SK-N-SH (cell line): ENCODE results near the gene RAD51B. TPM values are rescaled to one million over a fixed set of nuclear protein-coding genes. Genes with fewer than 3 reads are reported as not detected.

ENCODE experiments used
- CTCF ChIA-PET: fragments of 300-600, 350-600 bp; formaldehyde crosslinking; extraction: SDS; loops from one replicate; lab custom pipeline; 2021; lab: Yijun Ruan, JAX
- POLR2A ChIA-PET: fragments of 350-600 bp; sonication (Branson Sonifier 250); formaldehyde crosslinking; extraction: SDS; loops from one replicate; lab custom pipeline; 2020; ENCODE audit warnings: antibody characterized with exemption, inconsistent platforms; lab: Yijun Ruan, JAX
- DNase-seq: peaks from one replicate; pipeline ENCODE4 v3.0.0; 2012
- H2AFZ ChIP-seq: fragments of 200-600 bp; sonication (generic); 2 replicates; pipeline ENCODE4 v1.8.1; 2016; ENCODE audit warnings: antibody characterized with exemption, mild to moderate bottlenecking, low read depth
- H3F3A ChIP-seq: fragments of 200-600 bp; sonication (generic); replicated peaks from 2 replicates; pipeline ENCODE3; 2016; ENCODE audit warnings: antibody characterized with exemption, mild to moderate bottlenecking; ENCODE audit not compliant: insufficient read depth
- H3K27ac ChIP-seq, 2 experiments: fragments of 200-500 bp in 1 of 2; fragments of 200-600 bp in 1 of 2; sonication (Bioruptor generic) in 1 of 2; sonication (generic), shearing (Covaris generic) in 1 of 2; 2 replicates each; pipeline versions ENCODE4 v1.5.1 to v1.6.1; 2014 to 2016; ENCODE audit warnings: low read depth in 2 of 2, inconsistent platforms in 1 of 2, low read length in 1 of 2, mild to moderate bottlenecking in 1 of 2, mixed read lengths in 1 of 2
- H3K27me3 ChIP-seq: fragments of 200-600 bp; sonication (generic), shearing (Covaris generic); 2 replicates; pipeline ENCODE4 v1.6.1; 2016; ENCODE audit warnings: mixed run types; ENCODE audit not compliant: insufficient read depth
- H3K36me3 ChIP-seq, 2 experiments: fragments of 200-500 bp in 1 of 2; fragments of 200-600 bp in 1 of 2; sonication (Bioruptor generic) in 1 of 2; sonication (generic) in 1 of 2; replicated peaks in 1 of 2; 2 replicates each; pipeline versions ENCODE3 to v1.5.1; 2014 to 2016; ENCODE audit warnings: low read length in 1 of 2, mild to moderate bottlenecking in 1 of 2; ENCODE audit not compliant: insufficient read depth in 2 of 2, control insufficient read depth in 1 of 2
- H3K4me1 ChIP-seq, 2 experiments: fragments of 200-500 bp in 1 of 2; fragments of 200-600 bp in 1 of 2; sonication (Bioruptor generic) in 1 of 2; sonication (generic), shearing (Covaris generic) in 1 of 2; 2 replicates each; pipeline versions ENCODE4 v1.5.1 to v1.6.1; 2014 to 2016; ENCODE audit warnings: low read depth in 1 of 2, low read length in 1 of 2, mixed run types in 1 of 2; ENCODE audit not compliant: insufficient read depth in 2 of 2, control insufficient read depth in 1 of 2
- H3K4me2 ChIP-seq: fragments of 200-600 bp; sonication (generic), shearing (Covaris generic); 2 replicates; pipeline ENCODE4 v1.6.1; 2017; ENCODE audit warnings: mixed run types
- H3K4me3 ChIP-seq, 2 experiments: fragments of 200-500 bp in 1 of 2; fragments of 200-600 bp in 1 of 2; sonication (Bioruptor generic) in 1 of 2; sonication (generic), shearing (Covaris generic) in 1 of 2; 2 replicates each; pipeline versions ENCODE4 v1.5.1 to v1.8.1; 2014 to 2016; ENCODE audit warnings: low read depth in 2 of 2, inconsistent platforms in 1 of 2, low read length in 1 of 2, mild to moderate bottlenecking in 1 of 2, mixed read lengths in 1 of 2, moderate library complexity in 1 of 2
- H3K79me2 ChIP-seq: fragments of 200-600 bp; sonication (generic); 2 replicates; pipeline ENCODE4 v1.8.1; 2017; ENCODE audit warnings: mild to moderate bottlenecking; ENCODE audit not compliant: insufficient read depth
- H3K9ac ChIP-seq: fragments of 200-600 bp; sonication (generic); 2 replicates; pipeline ENCODE4 v1.6.1; 2017; ENCODE audit warnings: mixed run types
- H3K9me2 ChIP-seq: fragments of 200-600 bp; sonication (generic); 2 replicates; pipeline ENCODE4 v1.6.1; 2017; ENCODE audit warnings: mixed run types
- H3K9me3 ChIP-seq: fragments of 200-600 bp; sonication (generic); 2 replicates; pipeline ENCODE4 v1.6.1; 2017; ENCODE audit warnings: mixed run types, mild to moderate bottlenecking, moderate library complexity
- H4K20me1 ChIP-seq: fragments of 200-600 bp; sonication (generic); 2 replicates; pipeline ENCODE4 v1.6.1; 2017; ENCODE audit warnings: mild to moderate bottlenecking, mixed run types; ENCODE audit not compliant: insufficient read depth
- CHD2 ChIP-seq: fragments of 150-350 bp; IDR thresholded peaks from 2 replicates; pipeline ENCODE4 v1.6.1; 2018; ENCODE audit warnings: low read length; ENCODE audit not compliant: partially characterized antibody
- EP300 ChIP-seq, 2 experiments: IDR thresholded peaks; 2 replicates each; pipeline versions ENCODE4 v1.4.0 to v1.6.1; 2012; ENCODE audit warnings: borderline replicate concordance in 1 of 2, low read depth in 1 of 2, low read length in 1 of 2
- FOSL2 ChIP-seq: IDR thresholded peaks from 2 replicates; pipeline ENCODE4 v1.4.0; 2012; ENCODE audit warnings: low read depth, mild to moderate bottlenecking, moderate library complexity, borderline replicate concordance
- FOXM1 ChIP-seq: IDR thresholded peaks from 2 replicates; pipeline ENCODE4 v1.4.0; 2012; ENCODE audit warnings: low read depth, mild to moderate bottlenecking
- JUND ChIP-seq: IDR thresholded peaks from 2 replicates; pipeline ENCODE4 v1.4.0; 2012
- MXI1 ChIP-seq: IDR thresholded peaks from 2 replicates; pipeline ENCODE4 v1.6.1; 2012; ENCODE audit warnings: mild to moderate bottlenecking, low read depth, low read length, improper control_type of control experiment
- POLR2AphosphoS5 ChIP-seq: IDR thresholded peaks from 2 replicates; pipeline ENCODE4 v1.6.1; 2012; ENCODE audit warnings: low read depth, low read length
- RAD21 ChIP-seq: IDR thresholded peaks from 2 replicates; pipeline ENCODE4 v1.6.1; 2012; ENCODE audit warnings: mild to moderate bottlenecking, low read length
- RCOR1 ChIP-seq: fragments of 150-350 bp; IDR thresholded peaks from 2 replicates; pipeline ENCODE4 v1.6.1; 2017; ENCODE audit warnings: antibody characterized with exemption, low read length
- RFX5 ChIP-seq: IDR thresholded peaks from 2 replicates; pipeline ENCODE4 v1.6.1; 2012; ENCODE audit warnings: mild to moderate bottlenecking, improper control_type of control experiment, low read length
- SIN3A ChIP-seq: IDR thresholded peaks from 2 replicates; pipeline ENCODE4 v1.6.1; 2012; ENCODE audit warnings: low read depth, mild to moderate bottlenecking, low read length, moderate library complexity, borderline replicate concordance
- TAF1 ChIP-seq: IDR thresholded peaks from 2 replicates; pipeline ENCODE4 v1.6.1; 2012; ENCODE audit warnings: low read depth, mild to moderate bottlenecking, low read length, moderate library complexity, borderline replicate concordance
- TCF12 ChIP-seq: IDR thresholded peaks from 2 replicates; pipeline ENCODE4 v1.4.0; 2012
- YY1 ChIP-seq: IDR thresholded peaks from 2 replicates; pipeline ENCODE4 v1.4.0; 2012; ENCODE audit warnings: low read depth, mild to moderate bottlenecking
- WGBS: methylation state at CpG from one replicate; pipeline ENCODE4 v1.1.6; 2017; ENCODE audit warnings: low lambda C conversion rate; 5-methylcytosine and 5-hydroxymethylcytosine counted together
- polyA plus RNA-seq, 3 experiments: library from polyadenylated mRNA; depleted of rRNA; stranded (reverse); fragments of >200 nt; gene quantifications; 2 replicates each; pipeline ENCODE4 v1.2.3, GENCODE V29; 2012
- TF ChIP-seq, protein P1 (sequence below): IDR thresholded peaks from 2 replicates; pipeline ENCODE4 v1.4.0; 2012; ENCODE audit warnings: low read depth
- TF ChIP-seq, protein P2 (sequence below): IDR thresholded peaks from 2 replicates; pipeline ENCODE4; 2012
- TF ChIP-seq, protein P3 (sequence below): IDR thresholded peaks from 2 replicates; pipeline ENCODE4 v1.4.0; 2012; ENCODE audit warnings: low read depth, borderline replicate concordance
- TF ChIP-seq, protein P4 (sequence below): fragments of 150-350 bp; IDR thresholded peaks from 2 replicates; pipeline ENCODE4 v1.6.1; 2017; ENCODE audit warnings: antibody characterized with exemption, low read length, low read depth, borderline replicate concordance

Gene RAD51B
- polyA plus RNA-seq, 1 of the 3 experiments (the other 2 are of a cell fraction), result 6.0 TPM

DNA sequence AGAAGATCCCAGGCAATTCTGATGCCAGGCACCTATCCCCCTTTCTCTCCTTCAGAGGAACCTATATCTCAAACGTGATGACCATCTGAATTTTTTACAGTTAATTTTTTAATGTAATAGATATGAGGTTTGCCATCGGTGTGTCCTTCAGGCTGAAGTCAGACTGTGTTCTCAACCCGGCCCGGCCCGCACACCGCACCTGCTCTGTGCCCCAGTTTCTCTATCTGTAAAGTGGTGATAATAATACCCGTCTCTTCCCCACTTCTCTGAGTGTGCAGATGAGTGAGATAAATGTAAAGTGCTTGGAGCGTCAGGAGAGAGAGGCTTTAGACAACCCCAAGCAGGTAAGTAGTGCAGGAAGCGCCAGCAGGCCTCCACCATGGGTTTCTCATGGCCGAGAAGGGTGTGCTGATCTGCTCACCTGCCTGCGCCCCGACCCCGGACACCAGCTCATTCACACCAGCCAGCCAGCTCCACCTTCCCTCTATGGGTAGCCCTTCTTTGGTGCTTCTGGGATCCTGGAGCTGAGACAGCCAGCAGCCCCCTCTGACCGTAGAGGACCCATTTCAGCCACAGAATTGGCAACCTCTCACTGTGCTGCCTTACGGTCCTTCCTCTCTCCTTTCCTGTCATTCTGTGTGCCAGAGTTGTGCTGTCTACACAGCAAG is 893.3 kb downstream of the RAD51B start:
- Histone ChIP-seq H3K9me3 (no peaks in the 10 kb centered on the region), H3K4me3 (no peak overlapping the region), H4K20me1 (no peaks in the 10 kb centered on the region), H3K4me2 (no peak overlapping the region), H2AFZ (no peak overlapping the region), H3K27ac (no peak overlapping the region), H3K27me3 (no peaks in the 10 kb centered on the region), H3K9me2 (no peaks in the 10 kb centered on the region), H3K79me2 (no peaks in the 10 kb centered on the region), H3K4me1 (no peaks in the 10 kb centered on the region), H3K36me3 (no peaks in the 10 kb centered on the region), H3K9ac (no peak overlapping the region), H3F3A (no peaks in the 10 kb centered on the region)
- no peak for TF ChIP-seq FOSL2
- TF ChIP-seq MXI1, result no peak
- TF ChIP-seq, protein P1, sequence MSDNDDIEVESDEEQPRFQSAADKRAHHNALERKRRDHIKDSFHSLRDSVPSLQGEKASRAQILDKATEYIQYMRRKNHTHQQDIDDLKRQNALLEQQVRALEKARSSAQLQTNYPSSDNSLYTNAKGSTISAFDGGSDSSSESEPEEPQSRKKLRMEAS, result no peak
- no peak for TF ChIP-seq RCOR1
- no peak for TF ChIP-seq FOXM1
- TF ChIP-seq EP300 (IDR thresholded peaks at IDR 0.05; ENCODE audit: borderline replicate concordance in 1 of 2, low read depth in 1 of 2, low read length in 1 of 2), result no peak
- TF ChIP-seq YY1, result no peak
- TF ChIP-seq SIN3A, result no peak
- no peak for TF ChIP-seq TAF1
- TF ChIP-seq POLR2AphosphoS5, result no peak
- TF ChIP-seq RAD21, result no peak
- TF ChIP-seq, protein P2, sequence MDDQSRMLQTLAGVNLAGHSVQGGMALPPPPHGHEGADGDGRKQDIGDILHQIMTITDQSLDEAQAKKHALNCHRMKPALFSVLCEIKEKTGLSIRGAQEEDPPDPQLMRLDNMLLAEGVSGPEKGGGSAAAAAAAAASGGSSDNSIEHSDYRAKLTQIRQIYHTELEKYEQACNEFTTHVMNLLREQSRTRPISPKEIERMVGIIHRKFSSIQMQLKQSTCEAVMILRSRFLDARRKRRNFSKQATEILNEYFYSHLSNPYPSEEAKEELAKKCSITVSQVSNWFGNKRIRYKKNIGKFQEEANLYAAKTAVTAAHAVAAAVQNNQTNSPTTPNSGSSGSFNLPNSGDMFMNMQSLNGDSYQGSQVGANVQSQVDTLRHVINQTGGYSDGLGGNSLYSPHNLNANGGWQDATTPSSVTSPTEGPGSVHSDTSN, result no peak
- no peak for TF ChIP-seq CHD2
- TF ChIP-seq, protein P3, sequence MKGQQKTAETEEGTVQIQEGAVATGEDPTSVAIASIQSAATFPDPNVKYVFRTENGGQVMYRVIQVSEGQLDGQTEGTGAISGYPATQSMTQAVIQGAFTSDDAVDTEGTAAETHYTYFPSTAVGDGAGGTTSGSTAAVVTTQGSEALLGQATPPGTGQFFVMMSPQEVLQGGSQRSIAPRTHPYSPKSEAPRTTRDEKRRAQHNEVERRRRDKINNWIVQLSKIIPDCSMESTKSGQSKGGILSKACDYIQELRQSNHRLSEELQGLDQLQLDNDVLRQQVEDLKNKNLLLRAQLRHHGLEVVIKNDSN, result no peak
- TF ChIP-seq, protein P4, sequence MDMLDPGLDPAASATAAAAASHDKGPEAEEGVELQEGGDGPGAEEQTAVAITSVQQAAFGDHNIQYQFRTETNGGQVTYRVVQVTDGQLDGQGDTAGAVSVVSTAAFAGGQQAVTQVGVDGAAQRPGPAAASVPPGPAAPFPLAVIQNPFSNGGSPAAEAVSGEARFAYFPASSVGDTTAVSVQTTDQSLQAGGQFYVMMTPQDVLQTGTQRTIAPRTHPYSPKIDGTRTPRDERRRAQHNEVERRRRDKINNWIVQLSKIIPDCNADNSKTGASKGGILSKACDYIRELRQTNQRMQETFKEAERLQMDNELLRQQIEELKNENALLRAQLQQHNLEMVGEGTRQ, result no peak
- TF ChIP-seq JUND, result no peak
- no peak for TF ChIP-seq RFX5
- TF ChIP-seq TCF12, result no peak
- whole genome bisulfite sequencing, result 90% methylated on average over 15 of the region's 15 CpGs
- DNase-seq, result no peak
- ChIA-PET CTCF (no interaction called here), POLR2A (no interaction called here)
